Pons (tissue), 1 donor: ENCODE results near the gene DISP3.

Experiments
- DNase-seq: peaks from one replicate; pipeline ENCODE4 v3.0.0-alpha.2; 2016; ENCODE audit warnings: low spot score

Gene DISP3

DNA sequence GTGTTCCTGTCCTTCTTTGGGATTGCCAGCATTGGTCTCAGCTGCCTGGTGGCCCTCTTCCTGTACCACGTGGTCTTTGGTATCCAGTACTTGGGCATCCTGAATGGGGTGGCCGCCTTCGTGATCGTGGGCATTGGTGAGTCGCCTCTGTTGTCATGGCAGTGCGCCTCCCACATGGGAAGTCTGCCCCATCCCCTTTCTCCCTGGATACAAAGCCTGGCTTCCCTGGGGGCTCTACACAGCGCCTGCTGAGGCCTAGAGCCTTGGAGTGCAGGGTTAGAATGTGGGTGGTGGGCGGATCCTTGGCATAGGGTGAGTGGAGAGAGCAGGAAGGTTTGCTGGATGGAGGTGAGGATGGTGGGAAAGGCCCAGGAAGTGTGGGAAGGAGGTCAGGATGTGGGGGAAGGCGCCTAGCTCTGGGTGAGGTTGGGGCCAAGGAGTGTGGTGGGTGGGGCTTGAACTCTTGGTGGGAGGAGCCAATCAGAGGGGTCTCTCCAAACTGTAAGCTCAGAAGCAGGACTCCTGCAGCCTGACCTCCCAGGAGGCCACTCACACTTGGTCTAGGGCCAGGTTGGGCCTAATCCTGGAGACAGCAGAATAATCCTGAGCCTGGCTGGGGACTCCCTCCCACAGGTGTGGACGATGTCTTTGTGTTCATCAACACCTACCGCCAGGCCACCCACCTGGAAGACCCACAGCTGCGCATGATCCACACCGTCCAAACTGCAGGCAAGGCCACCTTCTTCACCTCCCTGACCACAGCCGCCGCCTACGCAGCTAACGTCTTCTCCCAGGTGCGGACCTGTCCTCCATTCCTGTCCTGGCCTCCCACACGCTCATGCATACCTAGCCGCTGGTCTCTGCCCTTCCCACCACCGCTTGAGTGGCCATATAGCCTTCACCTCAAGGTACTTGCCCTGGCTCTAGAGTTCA lies 36.7 kb downstream of the DISP3 start:
- no peak for DNase-seq

GRCh38 chr1:11516961-11517635 lies 38.1 kb downstream of the DISP3 start:
- DNase-seq = no peak

DNA sequence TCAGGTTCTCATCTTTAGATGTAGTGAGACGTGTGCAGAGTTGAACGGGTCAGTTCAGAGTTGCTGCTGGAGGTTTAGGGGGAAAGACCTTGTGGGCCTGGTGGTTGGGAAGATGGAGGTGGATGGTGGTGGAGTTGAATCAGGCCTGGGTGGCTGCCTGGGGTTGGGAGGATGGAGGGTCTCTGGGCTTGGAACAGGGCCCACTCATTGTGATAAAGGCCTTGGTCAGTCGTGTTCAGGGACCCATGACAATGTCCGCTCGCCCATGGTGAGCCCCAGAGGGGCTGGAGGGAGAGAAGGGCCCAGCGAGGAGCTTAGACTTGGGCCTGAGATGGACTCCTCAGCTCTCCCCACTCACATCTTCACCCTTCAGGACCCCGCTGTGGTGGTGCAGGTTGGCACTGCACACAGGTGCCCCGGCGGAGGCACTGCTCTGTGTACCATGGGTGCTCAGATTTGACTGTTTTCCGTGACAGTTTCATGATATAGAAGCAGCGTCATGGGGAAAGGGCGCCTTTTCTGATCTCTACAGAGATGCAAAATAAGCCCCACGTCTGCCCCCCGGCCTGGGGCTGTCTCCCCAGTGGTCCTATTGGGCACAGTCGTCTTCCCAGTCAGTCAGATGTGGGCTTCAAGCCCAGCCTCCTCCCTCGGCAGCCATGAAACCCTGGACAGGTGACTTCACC lies 39.2 kb downstream of the DISP3 start:
- no peak for DNase-seq

DNA sequence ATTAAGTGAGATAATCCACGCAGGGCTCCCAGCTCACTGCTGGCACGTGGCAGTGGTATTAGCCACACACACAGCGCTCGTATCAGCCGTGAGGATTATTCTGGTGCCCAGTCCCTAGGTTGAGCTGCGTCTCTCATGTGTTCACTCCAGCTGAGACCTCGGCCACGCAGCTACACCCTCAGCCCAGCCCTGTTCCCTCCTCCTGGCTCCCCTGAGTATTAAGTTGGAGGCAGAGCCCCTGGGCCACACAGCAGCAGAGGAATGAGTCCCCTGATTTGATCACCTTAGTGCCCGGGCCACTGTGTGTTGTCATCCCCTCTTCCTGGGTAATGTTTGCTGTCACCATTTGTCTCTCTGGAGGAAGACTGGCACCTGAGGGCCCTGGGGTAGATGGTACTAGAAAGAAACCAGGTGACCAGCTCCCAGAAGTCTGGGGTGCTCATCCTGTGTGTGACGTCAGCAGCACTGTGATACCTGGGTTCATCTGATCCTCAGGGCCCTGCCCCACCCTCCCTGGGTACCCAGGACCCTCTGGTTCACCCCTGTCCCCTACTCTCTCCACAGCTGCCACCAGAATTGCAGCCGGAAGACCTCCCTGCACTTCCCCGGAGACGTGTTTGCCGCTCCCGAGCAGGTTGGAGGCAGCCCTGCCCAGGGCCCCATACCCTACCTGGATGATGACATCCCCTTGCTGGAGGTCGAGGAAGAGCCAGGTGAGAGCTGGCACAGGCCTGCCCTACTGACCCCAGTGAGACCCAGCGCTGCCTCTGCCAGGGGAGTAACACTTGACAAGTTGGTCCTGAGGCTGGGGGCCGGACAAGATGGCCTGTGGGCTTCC lies 40.1 kb downstream of the DISP3 start:
- DNase-seq = no peak

- no peak for DNase-seq
These were observed 40.7 kb downstream of the DISP3 start for GRCh38 chr1:11519629-11520031.

- DNase-seq = no peak
These were observed 41.7 kb downstream of the DISP3 start for GRCh38 chr1:11520531-11521233.

- no peak for DNase-seq
These were observed 42.8 kb downstream of the DISP3 start for GRCh38 chr1:11521582-11522399.

- no peak for DNase-seq
These were observed 43.7 kb downstream of the DISP3 start for GRCh38 chr1:11522400-11523235.

GRCh38 chr1:11523261-11523660 lies 44.3 kb downstream of the DISP3 start:
- DNase-seq = no peak

DNA sequence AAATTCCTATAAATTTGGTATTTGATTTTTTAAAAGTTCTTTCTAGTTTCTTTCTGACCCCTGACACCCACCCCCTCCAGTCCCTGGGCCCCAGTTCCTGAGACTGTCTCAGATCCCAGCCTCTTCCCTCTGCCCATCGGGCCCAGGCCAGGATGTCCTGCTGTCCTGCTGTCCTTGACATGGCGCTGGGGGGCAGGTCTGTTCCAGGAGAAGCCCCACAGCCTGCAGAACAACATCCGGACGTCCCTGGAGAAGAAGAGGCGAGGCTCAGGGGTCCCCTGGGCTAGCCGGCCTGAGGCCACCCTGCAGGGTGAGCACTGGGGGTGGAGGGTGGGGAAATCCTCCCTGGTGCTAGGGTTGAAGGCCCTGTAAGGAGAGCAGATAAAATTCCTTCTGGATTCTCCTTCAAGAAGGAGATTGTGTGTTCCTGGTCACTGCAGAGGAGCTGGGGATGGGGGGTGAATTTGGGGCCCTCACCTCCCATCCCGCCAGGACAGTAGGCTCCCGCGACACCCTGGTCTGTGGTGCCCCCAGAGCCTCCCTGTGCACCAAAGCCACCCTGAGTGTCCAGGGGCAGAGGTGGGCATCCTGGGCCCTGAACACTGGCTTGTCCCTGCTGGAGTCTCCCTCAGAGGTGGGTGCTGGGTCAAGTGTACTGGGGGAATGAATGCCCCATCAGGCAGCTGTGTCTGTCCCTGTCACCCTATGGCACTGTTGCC lies 45.0 kb downstream of the DISP3 start:
- DNase-seq = no peak

- DNase-seq = no peak
These were observed 45.7 kb downstream of the DISP3 start for GRCh38 chr1:11524465-11525150.

DNA sequence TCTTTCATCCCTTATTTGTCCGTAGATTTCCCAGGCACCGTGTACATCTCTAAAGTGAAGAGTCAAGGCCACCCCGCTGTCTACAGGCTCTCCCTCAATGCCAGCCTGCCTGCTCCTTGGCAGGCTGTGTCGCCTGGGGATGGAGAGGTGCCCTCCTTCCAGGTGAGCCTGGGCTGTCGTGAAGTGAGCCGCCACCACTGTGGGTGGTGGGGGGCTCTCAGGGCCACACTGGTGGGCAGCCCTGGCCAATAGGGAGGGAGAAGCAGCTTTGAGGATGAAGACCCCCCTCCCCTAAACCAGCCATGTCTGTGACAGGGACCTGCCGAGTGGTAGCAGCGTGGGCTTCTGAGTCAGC lies 46.2 kb downstream of the DISP3 start:
- DNase-seq = no peak

GRCh38 chr1:11525516-11525915 lies 46.6 kb downstream of the DISP3 start:
- no peak for DNase-seq

- no peak for DNase-seq
These were observed 47.3 kb downstream of the DISP3 start for GRCh38 chr1:11526071-11526895.

DNA sequence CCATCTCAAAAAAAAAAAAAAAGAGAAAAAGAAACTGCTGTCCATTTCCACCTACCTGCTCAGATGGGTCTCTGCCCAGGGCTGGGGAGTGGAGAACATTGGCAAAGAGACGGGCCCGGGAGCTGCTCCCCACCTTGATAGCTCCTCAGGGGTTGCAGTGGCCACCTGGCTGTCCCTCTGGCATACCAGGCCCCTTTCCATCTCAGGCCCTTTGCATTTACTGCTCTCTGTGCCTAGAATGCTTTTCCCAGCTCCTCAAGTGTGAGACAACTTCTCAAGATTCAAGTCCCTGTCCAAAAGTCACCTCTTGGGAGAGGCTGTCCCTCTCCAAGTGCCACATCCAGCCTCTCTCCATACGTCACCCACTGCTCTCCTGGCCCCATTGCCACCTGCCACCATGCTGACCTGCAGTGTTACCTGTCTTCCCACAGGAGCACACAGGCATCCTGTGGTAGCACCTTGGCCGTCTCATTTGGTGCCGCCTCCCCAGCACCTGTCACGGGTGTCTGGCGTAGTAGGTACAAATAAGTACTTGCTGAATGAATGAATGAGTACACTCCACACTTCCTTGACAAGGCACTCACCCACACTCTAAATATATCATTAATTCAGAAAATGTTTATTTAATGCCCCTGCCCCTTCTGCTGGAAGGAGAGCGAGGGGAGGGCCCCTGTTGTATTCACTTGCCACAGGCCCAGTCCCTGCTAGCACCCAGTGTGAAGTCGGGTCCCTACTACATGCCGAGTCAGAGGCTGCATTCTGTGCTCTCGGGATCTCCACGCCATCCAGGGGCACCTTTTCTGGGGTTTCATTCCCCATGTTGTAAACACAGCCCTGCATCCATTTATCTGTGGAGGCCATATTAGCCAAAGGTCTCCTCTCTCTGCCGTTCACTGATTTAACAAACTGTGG lies 48.8 kb downstream of the DISP3 start:
- DNase-seq = no peak

DNA sequence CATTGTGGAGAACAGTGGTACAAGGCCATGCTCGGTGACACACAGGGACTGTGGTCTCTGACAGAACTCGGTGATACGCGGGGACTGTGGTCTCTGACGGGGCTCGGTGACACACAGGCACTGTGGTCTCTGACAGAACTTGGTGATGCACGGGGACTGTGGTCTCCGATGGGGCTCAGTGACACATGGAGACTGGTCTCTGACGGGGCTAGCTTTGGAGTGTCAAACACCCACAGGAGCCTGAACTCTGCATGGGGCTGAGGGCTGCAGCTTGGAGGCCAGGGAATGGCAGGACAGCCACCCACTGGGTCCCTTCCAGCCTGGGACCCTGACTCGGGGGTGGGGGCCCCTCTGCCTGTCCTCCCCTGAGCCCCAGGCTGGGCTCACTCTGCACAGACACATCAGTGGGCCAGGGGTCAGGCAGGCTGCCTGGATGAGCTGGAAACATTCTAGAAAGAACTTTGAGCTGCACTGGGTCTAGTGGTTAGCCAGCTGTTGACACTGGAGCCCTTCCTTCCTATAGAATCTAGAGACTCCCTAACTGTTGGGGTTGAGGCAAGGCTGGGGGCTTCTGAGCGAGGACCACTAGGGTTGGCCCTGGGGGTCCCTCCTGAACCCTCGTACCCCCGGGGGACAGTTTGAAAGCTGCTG lies 49.8 kb downstream of the DISP3 start:
- no peak for DNase-seq
